ENCODE data around the gene ZFAND3.

The ZFAND3 gene

DNA sequence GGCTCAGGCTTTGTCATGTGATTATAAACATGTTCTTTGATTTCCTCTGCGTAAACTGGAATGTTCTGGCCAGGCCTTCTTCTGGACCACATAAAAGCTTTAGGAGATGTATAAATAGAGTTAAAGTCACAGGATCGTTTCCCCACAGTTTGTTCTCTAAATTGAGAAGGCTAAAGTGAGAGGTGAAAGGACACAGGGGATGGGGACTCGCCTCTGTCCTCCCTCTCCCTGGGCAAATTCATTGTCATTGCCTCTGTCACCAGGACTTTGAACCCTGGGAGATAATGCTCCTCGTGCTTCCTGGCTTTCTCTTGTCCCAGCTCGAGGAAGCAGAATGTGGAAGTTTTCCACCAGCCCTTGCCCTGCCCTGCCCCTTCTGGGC lies 20.3 kb upstream of the ZFAND3 start:
- Histone ChIP-seq H3K9me3 (ENCODE audit: insufficient read depth, low read length) (no peaks in the 10 kb centered on the region), H3K4me3 (ENCODE audit: insufficient read length, low read depth) (no peak overlapping the region), H3K9ac (ENCODE audit: insufficient read length, low read depth) (no peak overlapping the region), H3K27me3 (ENCODE audit: insufficient read depth, insufficient read length) (no peaks in the 10 kb centered on the region), H3K36me3 (ENCODE audit: insufficient read depth, insufficient read length, low read length) (no peaks in the 10 kb centered on the region), H3K4me1 (ENCODE audit: insufficient read depth, insufficient read length) (no peaks in the 10 kb centered on the region)
- DNase-seq (ENCODE audit: low read depth, low spot score), result no peak
- TF ChIP-seq YY1 (IDR thresholded peaks at IDR 0.05; ENCODE audit: insufficient read depth, insufficient read length) (no peak), SUZ12 (IDR thresholded peaks at IDR 0.05; ENCODE audit: extremely low read depth, insufficient read depth, insufficient read length) (no peak), ZNF274 (IDR thresholded peaks at IDR 0.05; ENCODE audit: low read depth, low read length) (no peak)

GRCh38 chr6:37800703-37801604 lies 18.6 kb upstream of the ZFAND3 start:
- TF ChIP-seq ZNF274 (IDR thresholded peaks at IDR 0.05; ENCODE audit: low read depth, low read length) (no peak), SUZ12 (IDR thresholded peaks at IDR 0.05; ENCODE audit: extremely low read depth, insufficient read depth, insufficient read length) (no peak), YY1 (IDR thresholded peaks at IDR 0.05; ENCODE audit: insufficient read depth, insufficient read length) (no peak)
- Histone ChIP-seq H3K4me3 (ENCODE audit: insufficient read length, low read depth) (no peak overlapping the region), H3K9me3 (ENCODE audit: insufficient read depth, low read length) (no peaks in the 10 kb centered on the region), H3K4me1 (ENCODE audit: insufficient read depth, insufficient read length) (no peaks in the 10 kb centered on the region), H3K36me3 (ENCODE audit: insufficient read depth, insufficient read length, low read length) (no peaks in the 10 kb centered on the region), H3K27me3 (ENCODE audit: insufficient read depth, insufficient read length) (no peaks in the 10 kb centered on the region), H3K9ac (ENCODE audit: insufficient read length, low read depth) (no peak overlapping the region)
- DNase-seq (ENCODE audit: low read depth, low spot score), result no peak

GRCh38 chr6:37801605-37801940 lies 18.0 kb upstream of the ZFAND3 start:
- Histone ChIP-seq H3K4me3 (ENCODE audit: insufficient read length, low read depth) (no peak overlapping the region), H3K9me3 (ENCODE audit: insufficient read depth, low read length) (no peaks in the 10 kb centered on the region), H3K27me3 (ENCODE audit: insufficient read depth, insufficient read length) (no peaks in the 10 kb centered on the region), H3K36me3 (ENCODE audit: insufficient read depth, insufficient read length, low read length) (no peaks in the 10 kb centered on the region), H3K4me1 (ENCODE audit: insufficient read depth, insufficient read length) (no peaks in the 10 kb centered on the region), H3K9ac (ENCODE audit: insufficient read length, low read depth) (no peak overlapping the region)
- no peak for DNase-seq (ENCODE audit: low read depth, low spot score)
- TF ChIP-seq YY1 (IDR thresholded peaks at IDR 0.05; ENCODE audit: insufficient read depth, insufficient read length), result no peak
- TF ChIP-seq SUZ12 (IDR thresholded peaks at IDR 0.05; ENCODE audit: extremely low read depth, insufficient read depth, insufficient read length), result no peak
- no peak for TF ChIP-seq ZNF274 (IDR thresholded peaks at IDR 0.05; ENCODE audit: low read depth, low read length)

DNA sequence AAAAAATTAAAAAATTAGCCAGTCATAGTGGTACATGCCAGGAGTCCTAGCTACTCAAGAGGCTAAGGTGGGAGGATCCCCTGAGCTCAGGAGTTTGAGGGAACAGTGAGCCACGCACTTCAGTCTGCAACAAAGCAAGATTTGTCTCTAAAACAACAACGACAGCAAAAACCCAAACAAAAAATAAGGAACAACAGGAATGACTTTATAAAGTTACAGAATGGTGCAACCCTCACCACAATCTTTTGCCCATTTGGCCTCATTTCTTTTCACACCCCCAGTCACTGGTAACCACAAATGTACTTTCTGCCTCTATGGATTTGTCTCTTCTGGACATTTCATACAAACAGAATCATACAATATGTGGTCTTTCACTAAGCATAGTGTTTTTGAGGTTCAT lies 16.7 kb upstream of the ZFAND3 start:
- H3K36me3 ChIP-seq (ENCODE audit: insufficient read depth, insufficient read length, low read length), result no peaks in the 10 kb centered on the region
- no peaks in the 10 kb centered on the region for H3K27me3 ChIP-seq (ENCODE audit: insufficient read depth, insufficient read length)
- H3K9me3 ChIP-seq (ENCODE audit: insufficient read depth, low read length), result no peaks in the 10 kb centered on the region
- no peaks in the 10 kb centered on the region for H3K4me1 ChIP-seq (ENCODE audit: insufficient read depth, insufficient read length)
- no peak for TF ChIP-seq ZNF274 (IDR thresholded peaks at IDR 0.05; ENCODE audit: low read depth, low read length)
- TF ChIP-seq SUZ12 (IDR thresholded peaks at IDR 0.05; ENCODE audit: extremely low read depth, insufficient read depth, insufficient read length), result no peak
- no peak for TF ChIP-seq YY1 (IDR thresholded peaks at IDR 0.05; ENCODE audit: insufficient read depth, insufficient read length)
- no peak for DNase-seq (ENCODE audit: low read depth, low spot score)
- no peak overlapping the region for H3K9ac ChIP-seq (ENCODE audit: insufficient read length, low read depth)
- no peak overlapping the region for H3K4me3 ChIP-seq (ENCODE audit: insufficient read length, low read depth)

DNA sequence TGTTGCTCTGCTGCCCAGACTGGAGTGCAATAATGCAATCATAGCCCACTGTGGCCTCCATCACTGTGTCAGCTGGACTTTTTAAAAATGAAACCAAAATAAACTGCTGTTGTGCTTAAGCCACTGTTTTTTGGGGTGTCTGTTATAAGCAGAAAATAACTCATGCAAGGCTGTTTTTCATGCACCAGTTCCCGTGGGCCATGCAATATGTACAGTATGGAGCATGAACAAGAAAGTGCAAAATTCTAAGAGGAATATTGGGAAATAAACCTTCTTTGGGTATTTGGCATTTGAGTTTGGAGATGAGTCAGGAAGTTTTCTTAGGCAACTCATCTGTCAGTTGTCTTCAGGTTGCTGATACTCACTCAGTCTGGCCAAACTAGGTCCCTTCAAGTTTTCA lies 14.9 kb upstream of the ZFAND3 start:
- DNase-seq (ENCODE audit: low read depth, low spot score), result no peak
- Histone ChIP-seq H3K4me3 (ENCODE audit: insufficient read length, low read depth) (no peak overlapping the region), H3K9ac (ENCODE audit: insufficient read length, low read depth) (no peak overlapping the region), H3K27me3 (ENCODE audit: insufficient read depth, insufficient read length) (no peaks in the 10 kb centered on the region), H3K4me1 (ENCODE audit: insufficient read depth, insufficient read length) (no peaks in the 10 kb centered on the region), H3K36me3 (ENCODE audit: insufficient read depth, insufficient read length, low read length) (no peaks in the 10 kb centered on the region), H3K9me3 (ENCODE audit: insufficient read depth, low read length) (no peaks in the 10 kb centered on the region)
- TF ChIP-seq SUZ12 (IDR thresholded peaks at IDR 0.05; ENCODE audit: extremely low read depth, insufficient read depth, insufficient read length) (no peak), ZNF274 (IDR thresholded peaks at IDR 0.05; ENCODE audit: low read depth, low read length) (no peak), YY1 (IDR thresholded peaks at IDR 0.05; ENCODE audit: insufficient read depth, insufficient read length) (no peak)

DNA sequence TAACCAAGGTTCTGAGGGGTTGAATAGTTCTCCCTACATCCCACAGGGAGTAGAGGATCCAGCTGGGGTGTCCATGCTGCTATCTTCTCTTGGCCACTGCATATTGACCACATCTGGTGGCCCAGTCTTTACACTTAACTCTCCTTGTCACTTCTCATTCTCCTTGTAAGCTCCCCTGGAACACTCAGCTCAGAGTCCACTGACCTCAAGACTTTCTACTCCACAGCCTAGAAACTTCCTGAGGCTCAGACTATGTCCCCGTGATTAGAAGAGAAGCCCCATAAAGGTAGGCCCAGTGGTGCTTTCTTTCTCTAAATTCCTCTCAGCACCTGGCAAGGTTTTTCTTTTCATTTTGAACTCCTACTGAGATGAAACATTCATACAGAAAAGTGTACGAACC lies 13.3 kb upstream of the ZFAND3 start:
- TF ChIP-seq ZNF274 (IDR thresholded peaks at IDR 0.05; ENCODE audit: low read depth, low read length), result no peak
- no peak for TF ChIP-seq YY1 (IDR thresholded peaks at IDR 0.05; ENCODE audit: insufficient read depth, insufficient read length)
- TF ChIP-seq SUZ12 (IDR thresholded peaks at IDR 0.05; ENCODE audit: extremely low read depth, insufficient read depth, insufficient read length), result no peak
- no peak overlapping the region for H3K9ac ChIP-seq (ENCODE audit: insufficient read length, low read depth)
- H3K9me3 ChIP-seq (ENCODE audit: insufficient read depth, low read length), result no peaks in the 10 kb centered on the region
- DNase-seq (ENCODE audit: low read depth, low spot score), result no peak
- no peak overlapping the region for H3K4me3 ChIP-seq (ENCODE audit: insufficient read length, low read depth)
- no peaks in the 10 kb centered on the region for H3K4me1 ChIP-seq (ENCODE audit: insufficient read depth, insufficient read length)
- no peaks in the 10 kb centered on the region for H3K36me3 ChIP-seq (ENCODE audit: insufficient read depth, insufficient read length, low read length)
- H3K27me3 ChIP-seq (ENCODE audit: insufficient read depth, insufficient read length), result no peaks in the 10 kb centered on the region

- Histone ChIP-seq H3K9me3 (ENCODE audit: insufficient read depth, low read length) (no peaks in the 10 kb centered on the region), H3K9ac (ENCODE audit: insufficient read length, low read depth) (no peak overlapping the region)
- DNase-seq (ENCODE audit: low read depth, low spot score), result no peak
These were observed 11.9 kb upstream of the ZFAND3 start for GRCh38 chr6:37807656-37808055.

More at GRCh38 chr6:37807656-37808055, 11.9 kb upstream of the ZFAND3 start:
- Histone ChIP-seq H3K4me3 (ENCODE audit: insufficient read length, low read depth) (no peak overlapping the region), H3K27me3 (ENCODE audit: insufficient read depth, insufficient read length) (no peaks in the 10 kb centered on the region), H3K4me1 (ENCODE audit: insufficient read depth, insufficient read length) (no peaks in the 10 kb centered on the region), H3K36me3 (ENCODE audit: insufficient read depth, insufficient read length, low read length) (no peaks in the 10 kb centered on the region)
- TF ChIP-seq ZNF274 (IDR thresholded peaks at IDR 0.05; ENCODE audit: low read depth, low read length) (no peak), SUZ12 (IDR thresholded peaks at IDR 0.05; ENCODE audit: extremely low read depth, insufficient read depth, insufficient read length) (no peak), YY1 (IDR thresholded peaks at IDR 0.05; ENCODE audit: insufficient read depth, insufficient read length) (no peak)

Data from NT2/D1 (cell line).